22Rv1 (cell line): ENCODE data around the gene ISOC1.

Source experiments
- ZFX ChIP-seq: fragments of 450-650 bp; IDR thresholded peaks from 2 replicates; pipeline ENCODE4 v1.6.1; 2017; ENCODE audit warnings: antibody characterized with exemption, borderline replicate concordance
- TF ChIP-seq, protein P1 (sequence below): fragments of 450-650 bp; IDR thresholded peaks from 2 replicates; pipeline ENCODE4 v1.5.1; 2017; ENCODE audit warnings: mild to moderate bottlenecking

DNA sequence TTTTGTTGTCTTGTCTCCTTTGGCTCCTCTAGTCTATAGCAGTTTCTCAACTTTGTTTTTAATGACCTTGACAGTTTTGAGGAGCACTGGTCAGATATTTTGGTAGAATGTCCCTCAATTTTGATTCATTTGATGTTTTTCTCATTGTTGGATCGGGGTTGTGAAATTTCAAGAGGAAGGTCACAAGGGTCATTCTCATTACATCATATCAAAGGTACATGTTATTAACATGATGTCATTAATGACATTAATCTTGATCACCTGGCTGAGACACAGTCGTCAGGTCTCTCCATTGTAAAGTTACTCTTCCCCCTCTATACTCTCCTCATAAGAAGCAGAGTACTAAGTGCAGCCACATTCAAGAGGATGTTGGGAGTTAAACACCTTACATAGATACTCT is 7.2 kb downstream of the ISOC1 start:
- TF ChIP-seq, protein P1, sequence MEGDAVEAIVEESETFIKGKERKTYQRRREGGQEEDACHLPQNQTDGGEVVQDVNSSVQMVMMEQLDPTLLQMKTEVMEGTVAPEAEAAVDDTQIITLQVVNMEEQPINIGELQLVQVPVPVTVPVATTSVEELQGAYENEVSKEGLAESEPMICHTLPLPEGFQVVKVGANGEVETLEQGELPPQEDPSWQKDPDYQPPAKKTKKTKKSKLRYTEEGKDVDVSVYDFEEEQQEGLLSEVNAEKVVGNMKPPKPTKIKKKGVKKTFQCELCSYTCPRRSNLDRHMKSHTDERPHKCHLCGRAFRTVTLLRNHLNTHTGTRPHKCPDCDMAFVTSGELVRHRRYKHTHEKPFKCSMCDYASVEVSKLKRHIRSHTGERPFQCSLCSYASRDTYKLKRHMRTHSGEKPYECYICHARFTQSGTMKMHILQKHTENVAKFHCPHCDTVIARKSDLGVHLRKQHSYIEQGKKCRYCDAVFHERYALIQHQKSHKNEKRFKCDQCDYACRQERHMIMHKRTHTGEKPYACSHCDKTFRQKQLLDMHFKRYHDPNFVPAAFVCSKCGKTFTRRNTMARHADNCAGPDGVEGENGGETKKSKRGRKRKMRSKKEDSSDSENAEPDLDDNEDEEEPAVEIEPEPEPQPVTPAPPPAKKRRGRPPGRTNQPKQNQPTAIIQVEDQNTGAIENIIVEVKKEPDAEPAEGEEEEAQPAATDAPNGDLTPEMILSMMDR = no peak
- TF ChIP-seq ZFX = no peak
